ENCODE measurements around the gene PDLIM7.

The PDLIM7 gene

GRCh38 chr5:177524539-177524900 is 27.1 kb upstream of the PDLIM7 start:
- DNase-seq: no peak

GRCh38 chr5:177523711-177524538 is 26.5 kb upstream of the PDLIM7 start:
- DNase-seq: no peak

- DNase-seq: no peak
These were observed 23.6 kb upstream of the PDLIM7 start for GRCh38 chr5:177520916-177521513.

GRCh38 chr5:177520271-177520670 is 22.9 kb upstream of the PDLIM7 start:
- no peak for DNase-seq

- no peak for DNase-seq
These were observed 22.2 kb upstream of the PDLIM7 start for GRCh38 chr5:177519463-177520235.

GRCh38 chr5:177516601-177517568 is 19.5 kb upstream of the PDLIM7 start, which contains the start of gene DDX41:
DDX41 (minus strand) TSS chr5:177516961; CDS start chr5:177516945, 16 bp downstream.
- peak; percentile 90 for DNase-seq

- DNase-seq: no peak
These were observed 18.2 kb upstream of the PDLIM7 start for GRCh38 chr5:177515580-177515979.

- no peak for DNase-seq
These were observed 17.1 kb upstream of the PDLIM7 start for GRCh38 chr5:177514541-177514940.

- no peak for DNase-seq
These were observed 16.1 kb upstream of the PDLIM7 start for GRCh38 chr5:177513500-177513899.

GRCh38 chr5:177512736-177513380 is 15.5 kb upstream of the PDLIM7 start:
- DNase-seq: no peak

- no peak for DNase-seq
These were observed 14.6 kb upstream of the PDLIM7 start for GRCh38 chr5:177511796-177512675.

GRCh38 chr5:177511181-177511580 is 13.8 kb upstream of the PDLIM7 start:
- DNase-seq: no peak

GRCh38 chr5:177510567-177511053 is 13.2 kb upstream of the PDLIM7 start:
- DNase-seq: no peak

GRCh38 chr5:177509991-177510566 is 12.7 kb upstream of the PDLIM7 start:
- no peak for DNase-seq

- DNase-seq: no peak
These were observed 12.1 kb upstream of the PDLIM7 start, which contains the start of gene DOK3 for GRCh38 chr5:177509381-177509951. DOK3 (minus strand) TSS chr5:177509826; CDS start chr5:177509540, 286 bp downstream.

GRCh38 chr5:177508837-177509236 is 11.4 kb upstream of the PDLIM7 start:
- DNase-seq: no peak

GRCh38 chr5:177508221-177508611 is 10.8 kb upstream of the PDLIM7 start:
- no peak for DNase-seq

GRCh38 chr5:177507596-177508220 is 10.3 kb upstream of the PDLIM7 start:
- DNase-seq: no peak

- DNase-seq: no peak
These were observed 9.8 kb upstream of the PDLIM7 start for GRCh38 chr5:177507165-177507564.

Measured in NCI-H2081 treated with DMSO at 0.1 percent for 48 hours (cell line).